GM10847 (cell line): ENCODE data around the gene RBM24.

Source experiments
- POLR2A ChIP-seq: IDR thresholded peaks from 2 replicates; pipeline ENCODE4 v1.6.1; 2011; ENCODE audit not compliant: insufficient read length; ENCODE audit errors: extremely low read depth

The RBM24 gene

DNA sequence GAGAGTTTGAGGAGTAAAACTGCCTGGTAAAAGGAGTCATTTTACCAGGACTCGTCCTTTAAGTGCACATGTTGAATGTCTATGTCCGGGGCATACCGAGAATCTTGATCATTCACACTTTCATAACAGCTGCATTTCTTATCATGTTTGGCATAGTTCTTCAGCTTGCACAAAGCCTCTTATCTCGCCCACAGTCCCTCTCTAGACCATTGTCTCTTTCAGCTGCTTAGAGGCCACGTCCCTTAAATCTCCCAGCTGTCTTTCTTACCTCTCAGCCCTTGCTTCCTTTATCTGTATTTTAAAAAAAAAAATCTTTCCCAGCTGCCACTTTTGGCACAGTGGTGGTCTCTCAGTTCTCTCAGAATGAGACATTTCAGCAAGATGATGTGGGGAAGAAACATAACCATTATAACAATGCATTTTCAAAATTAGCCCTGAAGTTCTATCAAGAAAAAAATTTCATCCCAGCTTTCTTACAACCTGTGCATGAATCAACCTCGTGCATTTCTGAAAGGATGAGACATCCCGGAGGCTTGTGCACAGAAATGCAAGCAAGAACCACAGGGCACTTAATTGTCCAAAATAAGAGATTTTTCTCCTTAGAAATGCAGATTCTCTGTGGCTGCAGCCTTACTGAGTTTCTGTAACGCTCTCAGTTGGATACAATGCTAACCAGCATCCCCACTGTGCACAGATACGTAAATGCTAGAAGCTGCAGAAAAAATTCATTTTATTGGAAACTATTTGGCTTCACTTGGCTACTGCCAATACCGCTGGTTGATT, 24.2 kb downstream of the RBM24 start:
- no peak for TF ChIP-seq POLR2A

DNA sequence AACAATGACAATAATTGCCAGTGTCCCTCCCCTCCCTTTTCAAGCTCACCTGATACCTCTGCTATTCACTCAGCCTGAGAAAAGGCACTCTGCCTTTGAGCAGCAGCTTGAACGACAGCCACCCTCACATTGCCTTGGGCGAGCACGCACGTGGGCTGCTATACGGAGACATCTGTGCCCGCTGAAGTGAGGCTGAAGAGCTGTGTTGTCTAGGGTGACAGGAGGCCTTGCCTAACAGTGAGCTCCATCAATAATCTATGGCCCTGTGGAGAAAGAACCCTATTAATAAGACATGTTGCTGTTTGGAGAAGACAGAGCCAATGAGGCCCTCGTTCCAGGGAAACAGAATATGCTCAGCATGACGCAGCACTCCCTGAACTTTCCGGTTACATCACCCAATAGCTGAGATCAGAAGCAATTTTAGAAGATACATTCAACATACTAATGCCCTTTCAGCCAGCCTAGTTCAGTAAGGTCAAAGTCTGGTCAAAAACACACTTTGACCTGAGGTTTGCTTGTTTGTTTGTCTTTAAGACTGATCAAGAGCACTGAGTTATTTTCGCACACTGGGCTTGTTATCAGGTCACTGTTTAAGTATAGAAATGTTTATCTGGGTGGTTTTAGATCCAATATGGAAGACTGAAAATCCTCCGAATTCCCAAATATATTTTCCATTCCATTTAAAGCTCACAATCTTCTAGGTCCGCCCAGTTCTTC, 30.6 kb downstream of the RBM24 start:
- TF ChIP-seq POLR2A = no peak

DNA sequence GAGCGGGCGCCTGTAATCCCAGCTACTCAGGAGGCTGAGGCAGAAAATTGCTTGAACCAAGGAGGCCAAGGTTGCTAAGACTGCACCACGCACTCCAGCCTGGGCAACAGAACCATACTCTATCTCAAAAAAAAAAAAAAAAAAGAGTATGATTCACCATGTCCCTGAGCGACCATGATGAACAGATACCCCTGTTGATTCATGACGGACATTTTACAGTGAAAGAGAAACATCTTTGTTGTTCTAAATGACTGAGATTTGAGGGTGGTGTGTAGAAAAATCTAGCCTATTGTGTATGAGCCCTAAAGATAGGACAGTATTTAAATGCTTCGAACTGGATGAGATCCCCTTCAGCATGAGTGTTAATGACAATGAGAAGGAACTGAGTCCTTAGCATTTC, 32.8 kb downstream of the RBM24 start:
- TF ChIP-seq POLR2A = no peak

DNA sequence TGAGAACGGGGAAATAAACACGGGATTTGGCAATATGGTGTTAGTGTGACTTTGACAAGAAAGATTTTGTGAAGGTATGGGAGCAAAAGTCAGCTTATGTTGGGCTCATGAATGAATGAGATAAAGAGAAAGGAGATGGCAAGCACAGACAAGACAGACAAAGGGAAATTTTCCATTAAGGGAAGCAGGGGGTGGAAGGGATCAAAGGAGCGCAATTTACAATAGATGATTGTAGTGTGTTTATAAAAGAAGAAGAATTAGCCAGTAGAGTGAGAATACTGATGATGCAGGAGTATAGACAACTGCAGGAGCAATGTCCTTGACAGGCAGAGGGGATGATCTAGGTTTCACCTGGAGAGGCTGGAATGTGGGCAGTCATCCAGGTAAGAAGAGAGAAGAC, 34.1 kb downstream of the RBM24 start:
- no peak for TF ChIP-seq POLR2A

DNA sequence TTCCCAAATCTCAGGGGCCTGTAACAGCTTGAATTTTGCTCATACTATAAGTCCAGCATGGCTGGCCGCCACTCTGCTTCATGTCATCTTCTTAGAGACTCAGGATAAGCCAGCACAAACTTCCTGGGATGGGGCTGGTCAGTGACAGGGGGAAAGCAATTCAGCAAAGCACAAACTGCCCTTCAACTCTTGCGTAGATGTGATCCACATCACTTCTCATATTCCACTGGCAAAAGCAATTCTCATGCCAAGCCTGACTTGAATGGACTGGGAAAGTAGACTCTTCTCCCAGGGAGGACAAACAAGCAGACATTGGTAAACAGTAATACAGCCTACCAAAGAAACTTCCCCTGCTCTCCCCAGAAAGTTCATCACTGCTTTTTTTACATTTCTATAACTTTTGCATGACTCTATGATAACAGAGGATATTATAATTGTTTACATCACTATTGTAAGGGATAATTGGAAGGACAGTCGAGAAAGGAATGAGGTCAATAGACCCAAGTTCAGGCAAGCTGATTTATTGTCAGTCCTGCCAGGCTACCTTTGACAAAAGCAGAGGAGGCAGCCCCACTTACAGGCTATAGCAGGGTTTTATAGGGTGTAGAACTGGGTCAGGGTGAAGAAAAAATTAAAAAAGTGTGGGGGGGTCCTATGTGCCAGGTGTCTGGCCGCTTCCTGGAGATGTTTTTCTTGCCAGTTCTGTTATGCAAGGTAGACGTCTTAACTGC, 37.4 kb downstream of the RBM24 start:
- TF ChIP-seq POLR2A = no peak

DNA sequence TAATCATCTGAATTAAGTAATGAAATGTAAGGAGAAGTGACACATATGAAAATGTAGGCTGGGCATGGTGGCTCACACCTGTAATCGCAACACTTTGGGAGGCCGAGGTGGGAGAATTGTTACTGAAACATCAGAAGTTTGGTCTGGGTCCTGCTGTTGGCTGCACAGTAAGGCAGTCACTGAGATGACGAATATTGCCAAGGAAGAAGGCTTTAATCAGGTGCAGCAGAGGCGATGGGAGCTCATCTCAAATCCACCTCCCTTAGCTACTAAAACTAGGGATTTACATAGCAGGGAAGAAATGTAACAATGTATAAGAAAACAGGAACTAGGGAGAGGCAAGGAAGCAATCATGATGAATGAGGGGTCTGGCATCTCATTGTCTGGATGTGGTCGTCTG, 50.1 kb downstream of the RBM24 start:
- TF ChIP-seq POLR2A = no peak

DNA sequence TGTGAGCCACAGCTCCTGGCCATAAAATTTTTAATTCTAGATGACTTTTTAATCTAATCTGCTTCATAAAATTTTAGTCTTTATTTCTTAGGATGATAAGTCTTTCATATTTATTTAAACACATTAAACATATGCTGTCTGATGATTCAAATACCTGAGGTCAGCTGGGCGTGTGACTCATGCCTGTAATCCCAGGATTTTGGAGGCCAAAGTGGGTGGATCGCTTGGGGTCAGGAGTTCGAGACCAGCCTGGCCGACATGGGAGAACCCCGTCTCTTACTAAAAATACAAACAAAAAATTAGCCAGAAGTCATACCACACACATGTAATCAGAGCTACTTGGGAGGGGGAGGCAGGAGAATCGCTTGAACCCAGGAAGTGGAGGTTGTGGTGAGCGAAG, 53.1 kb downstream of the RBM24 start:
- TF ChIP-seq POLR2A = no peak

DNA sequence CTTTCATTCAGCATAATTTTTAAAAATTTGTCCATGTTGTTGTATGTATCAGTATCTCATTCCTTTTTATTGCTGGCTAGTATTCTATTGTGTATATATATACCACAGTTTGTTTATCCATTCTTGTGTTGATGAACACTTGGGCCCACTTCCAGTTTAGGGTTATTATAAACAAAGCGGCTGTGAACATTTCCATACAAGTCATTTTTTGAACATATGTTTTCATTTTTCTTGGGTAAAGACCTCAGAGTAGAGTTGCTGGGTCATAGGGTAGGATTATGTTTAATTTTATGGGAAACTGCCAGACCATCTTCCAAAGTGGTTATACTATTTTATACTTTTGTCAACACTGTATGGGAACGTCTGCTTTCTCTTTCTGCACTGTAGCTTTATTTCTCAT, 55.3 kb downstream of the RBM24 start:
- TF ChIP-seq POLR2A = no peak

DNA sequence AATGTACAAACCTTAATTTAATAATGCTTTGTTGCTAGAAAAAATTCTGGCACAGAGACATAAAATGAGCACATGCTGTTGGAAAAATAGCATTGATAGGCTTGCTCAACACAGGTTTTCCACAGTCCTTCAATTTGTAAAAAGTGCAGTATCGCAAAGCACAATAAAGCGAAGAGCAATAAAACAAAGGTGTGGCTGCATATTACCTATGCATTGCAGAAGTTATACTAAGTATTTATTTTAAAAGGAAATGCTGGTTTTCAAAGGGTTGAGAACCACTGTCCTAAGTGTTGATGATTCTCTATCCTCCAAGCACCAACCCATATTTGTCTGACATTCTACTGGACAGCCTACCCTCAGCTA, 58.1 kb downstream of the RBM24 start:
- TF ChIP-seq POLR2A = no peak

DNA sequence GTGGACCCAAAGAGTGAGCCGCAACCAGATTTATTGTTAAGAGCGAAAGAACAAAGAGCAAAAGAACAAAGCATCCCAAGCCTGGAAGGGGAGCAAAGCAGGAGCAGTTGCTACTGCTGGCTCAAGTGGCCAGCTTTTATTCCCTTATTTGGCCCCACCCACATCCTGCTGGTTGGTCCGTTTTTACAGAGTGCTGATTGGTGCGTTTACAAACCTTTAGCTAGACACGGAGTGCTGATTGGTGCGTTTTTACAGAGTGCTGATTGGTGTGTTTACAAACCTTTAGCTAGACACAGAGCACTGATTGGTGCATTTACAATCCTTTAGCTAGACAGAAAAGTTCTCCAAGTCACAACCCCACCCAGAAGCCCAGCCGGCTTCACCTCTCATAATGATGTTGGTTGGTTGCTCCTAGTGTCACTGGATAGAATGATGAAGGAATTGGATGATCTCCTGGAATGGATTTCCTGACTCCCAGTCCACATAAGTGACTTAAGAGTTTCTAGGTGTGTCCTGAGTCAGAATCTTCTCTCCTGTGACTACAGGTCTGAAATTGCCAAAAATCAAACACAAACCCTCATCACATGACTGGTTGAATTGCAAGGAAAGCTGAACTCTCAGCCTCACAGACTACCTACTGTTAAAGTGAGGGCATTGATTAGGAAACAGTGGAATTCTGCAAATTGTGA, 60.1 kb downstream of the RBM24 start:
- TF ChIP-seq POLR2A = no peak

DNA sequence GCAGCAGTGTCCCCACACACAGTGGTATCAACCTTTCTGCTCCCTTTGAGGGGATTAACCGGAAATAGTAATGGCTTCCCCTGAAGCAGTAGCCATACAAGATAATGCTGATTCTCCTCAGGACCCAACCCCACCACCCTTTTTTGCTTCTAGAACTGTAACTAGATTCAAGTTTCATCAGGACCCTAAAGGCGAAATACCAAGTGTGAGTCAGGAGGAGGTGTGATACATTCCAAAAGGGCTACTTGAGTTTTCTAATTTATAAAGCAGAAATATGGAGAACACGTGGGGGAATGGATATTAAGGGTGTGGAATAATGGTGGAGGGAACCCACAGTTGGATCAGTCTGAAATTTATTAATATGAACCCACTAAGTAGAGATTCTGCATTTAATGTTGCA, 60.7 kb downstream of the RBM24 start:
- no peak for TF ChIP-seq POLR2A

DNA sequence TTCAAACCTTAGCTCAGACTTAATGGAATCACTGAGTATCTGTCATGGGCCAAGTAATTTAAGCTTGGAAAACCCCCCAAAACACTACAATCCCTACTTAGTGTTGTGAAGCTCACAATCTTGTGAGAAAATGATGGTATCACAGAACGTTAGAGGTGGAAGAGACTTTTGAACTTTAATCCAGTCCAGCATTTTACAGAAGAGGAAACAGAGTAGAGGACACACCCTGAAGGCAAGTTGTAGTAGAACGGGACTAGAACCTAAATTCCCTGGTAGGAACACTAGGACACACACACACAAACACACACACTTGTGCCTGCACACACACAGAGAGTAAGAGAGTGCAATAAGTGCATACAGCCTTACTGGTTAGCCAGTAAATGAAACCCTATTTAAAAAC, 62.1 kb downstream of the RBM24 start:
- TF ChIP-seq POLR2A = no peak
